ENCODE measurements around the gene TRAF3IP1.

GRCh38 chr2:238440767-238441166, 120.4 kb downstream of the TRAF3IP1 start:
- no peak for TF ChIP-seq POLR2AphosphoS5 (IDR thresholded peaks at IDR 0.05; ENCODE audit: low read depth, low read length)
- TF ChIP-seq SIN3A (IDR thresholded peaks at IDR 0.05; ENCODE audit: borderline replicate concordance, insufficient read depth, low read length), result no peak

Data from PFSK-1 (cell line).